Activated B cell treated with CpG ODN at 0.5 μM for 24 hours (primary cell): ENCODE measurements around the gene SLC37A3. TPM values are rescaled to one million over a fixed set of nuclear protein-coding genes. Genes with fewer than 3 reads are reported as not detected.

ENCODE experiments used
- ATAC-seq: fragments of 200-7000 bp; cut with Tn5 transposase; one replicate; pipeline ENCODE4 v1.10.0; 2021; ENCODE audit warnings: low read depth, mild to moderate bottlenecking, moderate library complexity
- CTCF ChIA-PET: fragments of 350-600 bp; sonication (Branson Sonifier 250); formaldehyde crosslinking; loops from one replicate; lab custom pipeline; 2021; ENCODE audit warnings: antibody characterized with exemption; lab: Charles Lee
- POLR2A ChIA-PET: fragments of 350-600 bp; sonication (Branson Sonifier 250); formaldehyde crosslinking; loops from one replicate; lab custom pipeline; 2021; ENCODE audit warnings: antibody characterized with exemption; lab: Charles Lee
- DNase-seq: peaks from one replicate; pipeline ENCODE4 v3.0.0; 2022
- H3K27ac Mint-ChIP-seq: one replicate; pipeline ENCODE4 v1.8.0; 2020; ENCODE audit warnings: mixed read lengths
- H3K27me3 Mint-ChIP-seq: one replicate; pipeline ENCODE4 v1.8.0; 2021; ENCODE audit warnings: mixed read lengths
- H3K36me3 Mint-ChIP-seq: one replicate; pipeline ENCODE4 v1.8.0; 2021; ENCODE audit warnings: low read depth, mixed read lengths
- H3K4me1 Mint-ChIP-seq: one replicate; pipeline ENCODE4 v1.8.0; 2021; ENCODE audit warnings: mixed read lengths
- H3K4me3 Mint-ChIP-seq: one replicate; pipeline ENCODE4 v1.8.0; 2020; ENCODE audit warnings: mild to moderate bottlenecking, mixed read lengths
- H3K9me3 Mint-ChIP-seq: one replicate; pipeline ENCODE4 v1.8.0; 2020; ENCODE audit warnings: mixed read lengths
- CTCF ChIP-seq: fragments of 200-600 bp; IDR thresholded peaks from one replicate; pipeline ENCODE4 v1.8.0; 2022; ENCODE audit warnings: antibody characterized with exemption, mild to moderate bottlenecking
- intact Hi-C: fragments of 100-400 bp; cut with micrococcal nuclease; formaldehyde crosslinking; loops from one replicate; pipeline ENCODE4 v1.15.1; 2024
- total RNA-seq: library from RNA; stranded (reverse); gene quantifications from 2 replicates; pipeline ENCODE4 v1.2.3, GENCODE V29; 2022

The SLC37A3 gene
- total RNA-seq = 10.6 and 12.4 TPM in 2 replicates

DNA sequence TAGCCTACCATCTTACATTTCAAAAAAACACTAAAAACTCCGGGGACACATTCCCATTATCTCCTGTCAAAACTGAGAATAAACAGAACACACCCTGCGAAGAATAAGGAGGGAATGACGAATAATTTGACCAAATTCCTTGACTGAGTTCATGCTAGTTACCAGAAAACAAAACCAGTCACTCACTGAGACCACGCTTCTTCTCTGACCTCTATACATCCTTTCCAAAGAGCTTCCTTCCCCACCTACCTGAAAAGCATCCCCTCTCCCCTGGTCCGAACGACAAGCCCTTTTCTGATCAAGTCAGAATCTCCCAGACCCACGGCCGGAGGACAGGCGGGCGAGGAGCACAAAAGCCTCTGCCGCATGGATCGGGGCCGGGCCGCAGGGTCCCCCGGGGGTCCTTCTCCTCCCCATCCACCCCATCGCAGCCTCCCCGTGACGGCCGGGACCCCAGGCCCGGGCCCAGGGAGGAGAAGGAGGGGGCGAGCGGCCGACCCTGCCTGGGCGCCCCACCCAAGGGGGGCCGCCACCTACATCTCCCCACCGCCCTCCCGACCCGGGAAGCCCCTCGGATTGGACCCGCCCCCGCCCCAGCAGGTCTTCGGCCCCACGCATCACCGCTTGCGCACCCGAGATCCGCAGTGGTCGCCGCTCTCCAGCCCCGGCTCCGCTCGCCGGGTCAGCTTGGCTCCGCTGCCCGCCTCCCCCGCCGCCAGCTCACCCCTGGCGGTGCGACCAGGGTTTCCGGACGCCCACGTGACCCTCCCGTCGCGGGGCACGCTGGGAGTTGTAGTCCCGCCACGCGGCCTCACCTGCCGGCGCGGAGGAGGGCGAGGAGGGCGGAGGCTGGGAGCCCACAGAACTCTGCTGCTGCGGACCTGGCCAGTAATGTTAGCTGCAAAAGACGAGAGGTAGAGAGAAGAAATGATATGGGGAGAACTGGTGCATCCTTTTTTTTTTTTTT is at the start of gene SLC37A3:
Gene SLC37A3, minus strand, starts transcription at position 747 of the 967 bp plus-strand sequence. CDS start 16,004 bp downstream, outside the sequence.
- H3K4me1 Mint-ChIP-seq = peaks cover 8% of the 10 kb centered on the region
- H3K4me3 Mint-ChIP-seq = peak within 1 kb of the TSS; percentile 88
- intact Hi-C loops = loop anchor here (1.0 to 10.0 kb wide), 6 partner anchors 47 to 1281 kb away; partner anchors contain the start of genes FMC1 and MKRN1
- TF ChIP-seq CTCF = no peak
- no peaks in the 10 kb centered on the region for H3K9me3 Mint-ChIP-seq
- DNase-seq (peak; percentile 85), ATAC-seq (peak; percentile 96)
- peaks cover 1% of the 10 kb centered on the region for H3K27me3 Mint-ChIP-seq
- H3K36me3 Mint-ChIP-seq = no peaks in the 10 kb centered on the region
- CTCF ChIA-PET = no interaction called here
- POLR2A ChIA-PET = interaction anchor here (0.6 to 1.2 kb wide), 7 partner anchors 8 to 1143 kb away, joined by 3 to 10 read pairs (median 5); no protein-coding TSS in a partner anchor
- peak within 1 kb of the TSS; percentile 65 for H3K27ac Mint-ChIP-seq

- POLR2A ChIA-PET = no interaction called here
- H3K9me3 Mint-ChIP-seq = no peaks in the 10 kb centered on the region
- no peak for ATAC-seq
- peaks cover 24% of the 10 kb centered on the region for H3K4me1 Mint-ChIP-seq
- H3K4me3 Mint-ChIP-seq = no peak overlapping the region
- DNase-seq = no peak
- intact Hi-C loops = loop anchor here (10.0 kb wide), 1 partner anchor 53 kb away; the partner anchor contains the start of gene SLC37A3
- no peak for TF ChIP-seq CTCF
- peaks cover 14% of the 10 kb centered on the region for H3K36me3 Mint-ChIP-seq
- H3K27ac Mint-ChIP-seq = no peak overlapping the region
- CTCF ChIA-PET = no interaction called here
- no peaks in the 10 kb centered on the region for H3K27me3 Mint-ChIP-seq
Measured at GRCh38 chr7:140447841-140448240, 49.5 kb upstream of the SLC37A3 start.

DNA sequence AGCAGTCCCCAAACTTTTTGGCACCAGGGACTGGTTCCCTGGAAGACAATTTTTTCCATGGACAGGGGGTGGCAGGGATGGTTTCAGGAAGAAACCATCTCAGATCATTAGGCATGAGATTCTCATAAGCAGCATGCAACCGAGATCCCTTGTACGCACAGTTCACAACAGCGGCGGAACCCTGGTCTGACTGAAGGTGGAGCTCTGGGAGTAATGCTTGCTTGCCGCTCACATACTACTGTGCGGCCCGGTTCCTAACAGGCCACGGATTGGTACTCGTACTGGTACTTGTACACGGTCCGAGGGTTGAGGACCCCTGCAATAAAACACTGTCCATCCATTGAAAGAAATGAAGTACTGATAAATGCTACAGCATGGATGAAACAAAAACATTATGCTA is 48.1 kb upstream of the SLC37A3 start:
- CTCF ChIA-PET = no interaction called here
- H3K27ac Mint-ChIP-seq = no peak overlapping the region
- TF ChIP-seq CTCF = no peak

GRCh38 chr7:140441519-140441918 is 43.2 kb upstream of the SLC37A3 start:
- H3K4me3 Mint-ChIP-seq = no peak overlapping the region
- H3K27ac Mint-ChIP-seq = no peak overlapping the region
- intact Hi-C loops = loop anchor here (10.0 kb wide), 1 partner anchor 47 kb away; the partner anchor contains the start of gene SLC37A3
- ATAC-seq (no peak), DNase-seq (no peak)
- CTCF ChIA-PET = no interaction called here
- POLR2A ChIA-PET = interaction anchor here (0.7 kb wide), 1 partner anchor 573 kb away, joined by 6 read pairs; the partner anchor contains the start of gene MRPS33
- no peaks in the 10 kb centered on the region for H3K36me3 Mint-ChIP-seq
- H3K27me3 Mint-ChIP-seq = no peaks in the 10 kb centered on the region
- no peak for TF ChIP-seq CTCF
- H3K4me1 Mint-ChIP-seq = peaks cover 3% of the 10 kb centered on the region
- H3K9me3 Mint-ChIP-seq = no peaks in the 10 kb centered on the region

More for the DNA sequence above, 48.1 kb upstream of the SLC37A3 start:
- Mint-ChIP-seq H3K4me3 (no peak overlapping the region), H3K4me1 (peaks cover 21% of the 10 kb centered on the region), H3K9me3 (no peaks in the 10 kb centered on the region), H3K27me3 (no peaks in the 10 kb centered on the region), H3K36me3 (peaks cover 2% of the 10 kb centered on the region)
- ATAC-seq (no peak), DNase-seq (no peak)
- intact Hi-C loops = loop anchor here (10.0 kb wide), 1 partner anchor 52 kb away; the partner anchor contains the start of gene SLC37A3
- POLR2A ChIA-PET = no interaction called here

DNA sequence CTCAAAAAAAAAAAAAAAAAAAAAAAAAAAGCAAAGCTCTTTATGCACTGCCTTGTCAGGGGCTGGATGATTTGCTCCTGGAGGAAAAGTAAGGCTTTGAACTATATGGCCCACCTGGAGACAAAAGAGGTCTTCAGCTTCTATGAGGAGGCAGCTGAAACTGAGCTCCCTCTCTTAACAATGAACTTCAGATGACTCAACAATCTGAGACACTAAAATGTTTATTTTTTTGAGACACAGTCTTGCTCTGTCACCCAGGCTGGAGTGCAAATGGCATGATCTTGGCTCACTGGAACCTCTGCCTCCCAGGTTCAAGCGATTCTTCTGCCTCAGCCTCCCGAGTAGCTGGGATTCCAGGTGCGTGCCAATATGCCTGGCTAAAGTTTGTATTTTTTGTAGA is 42.3 kb upstream of the SLC37A3 start:
- ATAC-seq (no peak), DNase-seq (no peak)
- H3K36me3 Mint-ChIP-seq = no peaks in the 10 kb centered on the region
- ChIA-PET POLR2A (no interaction called here), CTCF (no interaction called here)
- H3K27ac Mint-ChIP-seq = no peak overlapping the region
- H3K9me3 Mint-ChIP-seq = no peaks in the 10 kb centered on the region
- intact Hi-C loops = loop anchor here (10.0 kb wide), 1 partner anchor 46 kb away; the partner anchor contains the start of gene SLC37A3
- H3K4me3 Mint-ChIP-seq = no peak overlapping the region
- H3K4me1 Mint-ChIP-seq = peaks cover 3% of the 10 kb centered on the region
- no peaks in the 10 kb centered on the region for H3K27me3 Mint-ChIP-seq
- TF ChIP-seq CTCF = no peak
